Stimulated activated naive CD8-positive, alpha-beta T cell treated with anti-CD3 and anti-CD28 coated beads, Interleukin-15, Interleukin-2, amounts not matched to agents 100 U/mL and 50 U/mL, for 24 hours (primary cell): Measurements from ENCODE around the gene LARGE1.

Experiments used
- ATAC-seq: fragments of 150-1000 bp; cut with Tn5 transposase; one replicate; pipeline ENCODE4 v1.10.0; 2021
- DNase-seq: peaks from one replicate; pipeline ENCODE4 v3.0.0; 2021

The LARGE1 gene

GRCh38 chr22:33772745-33773144 lies 147.5 kb downstream of the LARGE1 start:
- no peak for DNase-seq

GRCh38 chr22:33771136-33771535 lies 149.1 kb downstream of the LARGE1 start:
- ATAC-seq (no peak), DNase-seq (no peak)

More at GRCh38 chr22:33772745-33773144, 147.5 kb downstream of the LARGE1 start:
- ATAC-seq: no peak

DNA sequence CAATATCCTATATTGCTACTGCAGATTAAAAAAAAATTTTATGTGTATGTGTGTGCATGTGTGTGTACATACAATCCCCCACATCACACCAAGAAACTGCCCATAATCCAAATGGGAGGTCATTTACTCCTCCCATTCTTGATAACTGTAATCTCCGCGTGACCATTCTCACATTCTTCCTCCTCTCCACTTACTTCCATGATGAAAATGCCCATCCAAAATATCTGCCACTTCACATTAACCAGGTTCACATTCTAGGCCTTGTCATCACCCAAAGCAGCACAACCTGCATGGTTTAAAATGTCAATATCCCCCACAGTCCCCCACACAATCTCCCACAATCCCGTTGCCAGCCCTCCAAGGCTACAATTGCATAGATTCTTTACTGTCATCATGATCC lies 149.6 kb downstream of the LARGE1 start:
- no peak for DNase-seq
- no peak for ATAC-seq

DNA sequence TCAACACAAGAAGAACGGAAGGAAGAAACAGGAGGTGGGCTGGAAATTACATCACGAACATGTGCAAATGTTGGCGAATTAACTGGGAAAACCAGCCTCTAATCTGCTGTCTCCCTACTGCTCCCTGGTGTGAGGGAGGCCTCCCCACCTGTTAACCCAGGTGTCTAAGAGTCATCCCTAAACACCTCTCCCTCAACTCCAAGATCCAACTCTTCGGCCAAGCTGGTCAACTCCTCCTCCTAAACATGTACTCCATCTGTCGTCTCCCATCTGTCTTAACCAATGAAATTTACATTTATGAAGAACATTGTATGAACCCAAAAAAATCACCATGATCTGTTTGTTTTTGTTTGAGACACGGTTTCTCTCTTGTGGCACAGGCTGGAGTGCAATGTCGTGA lies 154.2 kb downstream of the LARGE1 start:
- ATAC-seq (no peak), DNase-seq (no peak)

GRCh38 chr22:33758961-33759360 lies 161.3 kb downstream of the LARGE1 start:
- no peak for ATAC-seq
- no peak for DNase-seq

DNA sequence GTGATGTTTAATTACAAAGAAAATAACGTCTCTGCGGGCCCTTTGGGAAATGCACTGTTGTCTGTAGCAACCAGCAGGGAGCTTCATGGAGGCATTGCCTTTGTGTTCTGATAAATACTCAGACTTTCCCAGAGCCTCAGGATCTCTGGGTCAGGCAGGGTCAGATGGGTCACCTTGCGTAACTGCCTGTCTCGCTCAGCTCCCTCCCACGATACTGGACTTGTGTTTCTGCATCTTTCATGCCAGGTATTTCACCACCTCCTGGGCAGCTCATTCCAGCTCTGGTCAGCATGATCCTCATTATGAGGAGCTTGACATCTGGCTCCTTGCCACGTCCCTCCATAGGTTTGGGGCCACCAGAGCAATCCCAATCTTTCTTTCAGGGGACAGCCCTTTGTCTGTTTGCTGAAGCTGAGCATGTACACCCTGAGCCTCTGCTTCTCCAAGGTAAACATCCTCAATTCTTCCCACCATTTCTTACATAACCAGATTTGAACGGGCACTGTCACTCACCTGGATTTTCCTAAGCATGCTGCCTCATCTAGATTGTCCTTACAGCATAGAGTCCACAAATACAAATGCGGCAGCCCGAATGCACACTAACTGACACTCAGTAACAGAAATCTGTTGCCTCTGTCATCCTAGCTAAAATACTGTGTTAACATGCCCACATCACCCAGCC lies 162.3 kb downstream of the LARGE1 start:
- DNase-seq: no peak
- ATAC-seq: no peak

GRCh38 chr22:33757041-33757801 lies 163.1 kb downstream of the LARGE1 start:
- DNase-seq (no peak), ATAC-seq (no peak)

DNA sequence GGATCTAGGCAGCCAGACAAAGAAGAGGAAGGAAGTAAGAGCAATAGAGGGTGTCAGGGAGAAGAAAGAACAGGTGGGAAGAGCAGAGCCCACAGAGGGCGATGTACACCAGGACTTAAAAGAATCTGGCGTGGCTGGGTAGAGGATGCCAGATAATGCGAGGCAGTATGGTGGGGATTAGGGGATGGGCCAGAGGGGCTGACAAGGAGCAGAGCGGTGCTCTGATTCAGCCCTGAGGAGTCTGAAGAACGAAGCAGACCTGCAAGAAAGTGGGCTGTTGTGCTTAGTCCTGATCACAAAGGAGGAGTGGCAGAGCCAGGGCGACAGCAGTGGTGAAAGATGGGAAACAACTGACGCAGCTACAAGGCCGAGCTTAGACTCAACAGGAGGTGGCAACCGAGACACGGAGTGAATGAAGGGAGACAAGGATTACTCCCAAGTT lies 163.7 kb downstream of the LARGE1 start:
- no peak for ATAC-seq
- DNase-seq: no peak

- DNase-seq: no peak
- ATAC-seq: no peak
Observed at GRCh38 chr22:33748714-33749113, 171.6 kb downstream of the LARGE1 start.

- no peak for ATAC-seq
- no peak for DNase-seq
Observed at GRCh38 chr22:33747576-33748180, 172.6 kb downstream of the LARGE1 start.

GRCh38 chr22:33747029-33747428 lies 173.2 kb downstream of the LARGE1 start:
- DNase-seq: no peak
- no peak for ATAC-seq

GRCh38 chr22:33746501-33746928 lies 173.8 kb downstream of the LARGE1 start:
- no peak for DNase-seq
- no peak for ATAC-seq

DNA sequence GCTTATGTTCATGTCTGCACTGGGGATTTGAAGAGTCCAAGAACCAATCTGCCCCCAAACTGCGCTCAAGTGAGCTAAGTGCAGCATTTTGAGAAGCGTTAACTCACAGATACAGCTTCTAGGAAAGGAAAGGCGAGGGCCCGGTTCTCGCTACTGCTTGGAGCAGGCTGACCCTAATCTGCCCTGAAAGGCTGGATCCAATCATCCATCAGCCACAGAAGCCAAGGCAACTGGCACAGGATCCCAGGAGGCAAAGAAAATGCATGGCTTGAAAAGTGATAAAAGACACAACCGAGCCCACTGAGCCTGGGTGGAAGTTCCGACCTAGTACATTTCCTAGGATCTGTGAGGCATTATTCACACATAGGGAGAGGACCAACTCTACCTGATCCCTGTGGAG lies 174.8 kb downstream of the LARGE1 start:
- no peak for DNase-seq
- ATAC-seq: no peak

GRCh38 chr22:33743756-33744155 lies 176.5 kb downstream of the LARGE1 start:
- DNase-seq (no peak), ATAC-seq (no peak)

- ATAC-seq (no peak), DNase-seq (no peak)
Observed at GRCh38 chr22:33741025-33741424, 179.3 kb downstream of the LARGE1 start.

DNA sequence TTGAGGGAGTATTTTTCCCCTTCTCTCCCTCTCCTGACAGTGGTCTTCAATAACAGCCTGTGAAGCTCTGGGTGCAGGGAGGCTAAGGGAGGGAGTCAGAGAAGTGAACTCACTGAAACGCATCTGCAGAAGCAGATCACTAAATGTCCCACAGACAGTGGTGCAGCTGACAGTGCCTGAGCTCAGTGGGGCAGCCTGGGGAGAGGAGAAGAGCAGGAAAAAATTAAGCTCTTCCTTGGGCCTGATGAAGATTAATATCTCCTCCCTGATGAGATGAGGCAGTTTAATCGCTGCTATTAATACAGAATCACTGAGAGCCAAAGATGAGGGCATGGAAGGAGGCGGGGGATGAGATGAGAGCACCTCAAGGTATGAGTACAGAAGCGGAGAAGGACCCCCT lies 180.8 kb downstream of the LARGE1 start:
- DNase-seq (no peak), ATAC-seq (no peak)

DNA sequence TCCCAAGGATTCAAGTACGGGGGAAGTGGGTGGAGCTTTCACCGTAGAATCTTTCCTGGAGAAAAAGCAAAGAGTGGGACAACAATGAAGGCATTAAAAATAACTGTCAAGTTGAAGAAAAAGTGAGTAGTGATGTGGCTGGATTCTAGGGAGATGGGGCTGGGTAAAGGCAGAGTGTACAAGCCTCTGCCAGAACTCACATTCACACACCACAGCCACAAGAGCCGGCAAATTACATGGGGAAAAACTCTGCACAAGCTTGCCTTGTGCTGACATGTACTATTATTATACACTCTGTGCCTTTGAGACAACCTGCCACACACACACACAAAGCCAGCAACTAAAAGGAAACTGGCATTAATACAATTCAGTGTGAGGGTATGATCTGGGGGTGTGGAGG lies 182.6 kb downstream of the LARGE1 start:
- ATAC-seq: no peak
- no peak for DNase-seq

DNA sequence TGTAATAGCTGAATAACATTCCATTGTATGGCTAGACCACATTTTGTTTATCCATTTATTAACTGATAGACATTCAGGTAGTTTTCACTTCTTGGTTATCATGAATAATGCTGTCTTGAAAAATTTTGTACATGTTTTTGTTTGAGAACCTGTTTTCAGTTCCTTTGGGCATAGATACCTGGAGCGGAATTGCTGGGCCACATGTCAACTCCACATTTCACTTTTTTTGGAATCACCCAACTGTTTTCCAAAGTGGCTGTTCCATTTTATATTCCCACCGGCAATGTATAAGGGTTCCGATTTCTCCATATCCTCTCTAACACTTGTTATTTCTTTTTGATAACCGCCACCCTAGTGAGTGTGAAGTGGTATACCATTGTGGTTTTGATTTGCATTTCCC lies 184.3 kb downstream of the LARGE1 start:
- DNase-seq (no peak), ATAC-seq (no peak)

DNA sequence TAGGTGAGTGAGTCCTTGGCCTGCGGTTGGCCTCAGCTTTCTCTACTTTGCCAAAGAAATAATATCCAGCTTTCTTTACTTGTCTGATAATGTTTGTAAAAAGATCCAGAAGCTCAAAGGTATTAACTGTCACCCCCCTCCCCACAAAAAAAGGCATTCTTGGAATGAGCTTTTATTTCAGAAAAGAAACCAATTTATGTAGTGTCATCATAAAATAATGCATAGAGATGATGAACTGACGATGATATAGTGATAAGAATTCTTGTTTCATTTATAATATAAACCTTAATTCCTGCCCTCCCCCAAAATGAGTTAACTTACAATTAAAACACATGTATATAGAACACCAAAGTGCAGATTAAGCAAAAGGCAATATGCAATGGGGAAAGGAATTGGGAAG lies 191.4 kb downstream of the LARGE1 start:
- DNase-seq (no peak), ATAC-seq (no peak)

DNA sequence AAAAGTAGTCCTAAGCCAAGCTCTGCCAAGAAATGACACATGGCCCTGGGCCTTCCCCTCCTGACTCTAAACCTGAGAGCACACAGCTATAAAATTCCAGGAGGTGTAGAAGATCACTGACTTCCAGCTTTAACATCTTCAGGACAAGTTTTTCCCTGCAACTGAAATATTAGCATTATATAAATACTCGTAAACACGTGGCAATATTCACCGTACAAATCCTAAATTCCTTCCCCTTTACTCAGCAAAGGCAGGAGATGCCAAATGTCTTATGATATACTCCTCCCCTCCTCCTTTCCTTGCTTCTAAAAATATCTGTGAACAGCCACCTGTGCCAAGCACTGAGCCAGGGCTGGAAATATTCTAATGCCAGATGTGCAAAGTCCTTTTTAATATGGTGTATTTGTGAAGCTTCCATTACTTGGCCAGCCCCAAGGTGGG lies 194.0 kb downstream of the LARGE1 start:
- DNase-seq (no peak), ATAC-seq (no peak)

DNA sequence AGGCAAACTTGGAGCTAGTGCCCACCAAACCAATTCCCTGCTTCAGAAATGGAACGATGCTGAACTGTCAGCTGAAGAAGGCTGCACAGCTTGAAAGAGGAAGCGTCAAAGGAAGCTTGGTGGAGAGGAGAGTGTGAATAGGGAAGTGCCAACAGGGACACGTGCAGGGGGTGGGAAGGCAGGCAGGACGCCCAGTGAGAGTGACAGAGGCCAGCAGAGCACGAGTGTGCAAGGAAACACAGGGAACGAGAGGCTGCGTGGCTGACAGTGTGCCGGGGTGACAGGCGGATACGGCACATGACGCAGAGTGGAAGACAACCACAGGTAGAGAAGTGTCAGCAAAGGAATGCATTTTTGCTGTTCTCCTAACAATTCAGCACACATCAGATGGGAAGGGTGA lies 196.4 kb downstream of the LARGE1 start:
- DNase-seq (no peak), ATAC-seq (no peak)

- ATAC-seq: no peak
- no peak for DNase-seq
Observed at GRCh38 chr22:33722816-33723215, 197.5 kb downstream of the LARGE1 start.

DNA sequence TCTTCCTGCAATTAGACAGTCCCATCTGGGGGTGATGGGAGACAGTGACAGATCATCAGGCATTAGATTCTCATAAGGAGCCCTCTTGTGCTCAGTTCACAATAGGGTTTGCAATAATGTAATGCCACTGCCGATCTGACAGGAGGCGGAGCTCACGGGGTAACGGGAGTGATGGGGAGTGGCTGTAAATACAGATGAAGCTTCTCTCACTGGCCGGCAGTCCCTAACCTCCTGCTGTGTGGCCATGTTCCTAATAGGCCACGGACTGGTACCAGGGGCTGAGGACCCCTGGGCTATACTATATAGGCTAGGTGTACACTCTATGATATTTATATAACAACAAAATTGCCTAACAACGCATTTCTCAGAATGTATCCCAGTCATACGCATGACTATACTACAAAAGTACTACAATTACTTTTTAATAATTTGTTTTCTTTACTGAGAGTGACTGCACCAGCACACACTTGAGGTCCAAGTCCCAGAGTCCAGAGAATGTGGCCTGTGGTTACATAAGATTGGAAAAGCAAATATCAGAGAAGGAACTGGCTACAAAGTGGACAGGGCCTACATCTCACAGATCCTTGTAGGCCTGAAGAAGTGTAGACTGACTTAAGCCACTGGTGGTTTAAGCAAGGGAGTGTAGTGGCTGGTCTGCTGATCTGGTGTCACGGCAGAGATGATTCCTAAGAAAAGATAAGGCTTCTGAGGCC lies 200.0 kb downstream of the LARGE1 start:
- DNase-seq (no peak), ATAC-seq (no peak)
